Osteoblast (primary cell): ENCODE results near the gene ITGB2. TPM values are rescaled to one million over a fixed set of nuclear protein-coding genes. Genes with fewer than 3 reads are reported as not detected.
A peak's percentile ranks its signal among the peaks of the same experiment; 100 is the strongest.

Experiments used
- DNase-seq: peaks from one replicate; pipeline ENCODE4 v3.0.0; 2011; ENCODE audit warnings: low spot score, mixed read lengths; ENCODE audit not compliant: insufficient read length; ENCODE audit errors: missing footprints
- H2AFZ ChIP-seq: 2 replicates; pipeline ENCODE4 v1.6.0; 2011; ENCODE audit warnings: mild to moderate bottlenecking, low read length
- H3K27ac ChIP-seq: 2 replicates; pipeline ENCODE4 v1.5.1; 2011; ENCODE audit warnings: mild to moderate bottlenecking, low read depth, low read length, moderate library complexity
- H3K27me3 ChIP-seq: 2 replicates; pipeline ENCODE4 v1.6.0; 2012; ENCODE audit warnings: mild to moderate bottlenecking, control low read depth, inconsistent platforms, low read length, moderate library complexity; ENCODE audit not compliant: insufficient read depth
- H3K36me3 ChIP-seq: 2 replicates; pipeline ENCODE4 v1.5.1; 2011; ENCODE audit warnings: mild to moderate bottlenecking, low read length, control low read depth, moderate library complexity; ENCODE audit not compliant: insufficient read depth
- H3K4me1 ChIP-seq: 2 replicates; pipeline ENCODE4 v1.5.1; 2011; ENCODE audit warnings: mild to moderate bottlenecking, low read length, control low read depth, moderate library complexity; ENCODE audit not compliant: insufficient read depth
- H3K4me2 ChIP-seq: 2 replicates; pipeline ENCODE4 v1.6.0; 2011; ENCODE audit warnings: mild to moderate bottlenecking, low read length; ENCODE audit not compliant: insufficient read depth
- H3K4me3 ChIP-seq: fragments of 200-600 bp; sonication (generic); 3 replicates; pipeline ENCODE4 v1.5.1; 2012; ENCODE audit warnings: mild to moderate bottlenecking, low read length, inconsistent platforms; ENCODE audit not compliant: insufficient read depth
- H3K79me2 ChIP-seq: 2 replicates; pipeline ENCODE4 v1.6.0; 2012; ENCODE audit warnings: mild to moderate bottlenecking, low read length, control low read depth, inconsistent platforms; ENCODE audit not compliant: insufficient read depth
- H3K9me3 ChIP-seq: 2 replicates; pipeline ENCODE4 v1.5.1; 2011; ENCODE audit warnings: low read depth, low read length, control low read depth
- H4K20me1 ChIP-seq: 2 replicates; pipeline ENCODE4 v1.6.0; 2012; ENCODE audit warnings: mild to moderate bottlenecking, low read length, control low read depth; ENCODE audit not compliant: insufficient read depth
- CTCF ChIP-seq: IDR thresholded peaks from 2 replicates; pipeline ENCODE4 v1.5.1; 2011; ENCODE audit warnings: mild to moderate bottlenecking, low read depth, low read length, moderate library complexity; ENCODE audit errors: extremely low read depth
- total RNA-seq: library from RNA; depleted of rRNA; stranded (reverse); fragments of >200 nt; gene quantifications from 2 replicates; pipeline ENCODE4 v1.2.3, GENCODE V29; 2012

Gene ITGB2
- total RNA-seq, 1 donor, result 15.2 TPM

GRCh38 chr21:44876849-44877575 lies 43.7 kb downstream of the ITGB2 start:
- DNase-seq, result no peak
- H3K4me2 ChIP-seq, result no peak overlapping the region
- H3K27ac ChIP-seq, result no peak overlapping the region
- peaks cover 15% of the 10 kb centered on the region for H3K79me2 ChIP-seq
- no peaks in the 10 kb centered on the region for H3K36me3 ChIP-seq
- no peak overlapping the region for H2AFZ ChIP-seq
- H3K27me3 ChIP-seq, result no peaks in the 10 kb centered on the region
- peaks cover 39% of the 10 kb centered on the region for H3K4me1 ChIP-seq
- peaks cover 10% of the 10 kb centered on the region for H4K20me1 ChIP-seq
- TF ChIP-seq CTCF, result no peak
- H3K9me3 ChIP-seq, result no peaks in the 10 kb centered on the region
- no peak overlapping the region for H3K4me3 ChIP-seq

GRCh38 chr21:44875316-44875700 lies 45.4 kb downstream of the ITGB2 start:
- H3K4me3 ChIP-seq, result peak overlapping the region; percentile 92

GRCh38 chr21:44874497-44875315 lies 46.0 kb downstream of the ITGB2 start:
- Histone ChIP-seq H3K9me3 (no peaks in the 10 kb centered on the region), H3K27ac (peak overlapping the region; percentile 69), H3K4me2 (peak overlapping the region; percentile 90), H2AFZ (peak overlapping the region; percentile 80), H3K4me1 (peaks cover 44% of the 10 kb centered on the region), H3K36me3 (no peaks in the 10 kb centered on the region), H3K79me2 (peaks cover 31% of the 10 kb centered on the region), H3K27me3 (no peaks in the 10 kb centered on the region), H4K20me1 (peaks cover 26% of the 10 kb centered on the region), H3K4me3 (peak overlapping the region; percentile 92)
- DNase-seq, result peak; percentile 76
- no peak for TF ChIP-seq CTCF

More at GRCh38 chr21:44875316-44875700, 45.4 kb downstream of the ITGB2 start:
- Histone ChIP-seq H2AFZ (peak overlapping the region; percentile 80), H4K20me1 (peaks cover 26% of the 10 kb centered on the region), H3K4me2 (peak overlapping the region; percentile 90), H3K36me3 (no peaks in the 10 kb centered on the region), H3K27ac (peak overlapping the region; percentile 69), H3K27me3 (no peaks in the 10 kb centered on the region), H3K4me1 (peaks cover 39% of the 10 kb centered on the region), H3K79me2 (peaks cover 31% of the 10 kb centered on the region), H3K9me3 (no peaks in the 10 kb centered on the region)
- peak; percentile 34 for TF ChIP-seq CTCF
- peak; percentile 92 for DNase-seq

- Histone ChIP-seq H3K4me3 (peak overlapping the region; percentile 92), H3K9me3 (no peaks in the 10 kb centered on the region), H3K4me1 (peaks cover 49% of the 10 kb centered on the region), H2AFZ (peak overlapping the region; percentile 80), H3K79me2 (peaks cover 35% of the 10 kb centered on the region), H4K20me1 (peaks cover 26% of the 10 kb centered on the region), H3K36me3 (no peaks in the 10 kb centered on the region), H3K4me2 (peak overlapping the region; percentile 90), H3K27me3 (no peaks in the 10 kb centered on the region), H3K27ac (peak overlapping the region; percentile 69)
- peak; percentile 67 for DNase-seq
- no peak for TF ChIP-seq CTCF
These were observed 46.5 kb downstream of the ITGB2 start for GRCh38 chr21:44874240-44874496.
